Endothelial cell of umbilical vein (primary cell): ENCODE results near the gene CENPB.

Experiments
- CTCF ChIP-seq, 2 donors: IDR thresholded peaks; 1 replicate in 1 of 2; 2 replicates in 1 of 2; pipeline ENCODE4 v1.5.1; 2011; ENCODE audit warnings: low read length in 2 of 2, mild to moderate bottlenecking in 2 of 2, moderate library complexity in 2 of 2, control low read depth in 1 of 2, inconsistent platforms in 1 of 2, low read depth in 1 of 2; ENCODE audit not compliant: insufficient read depth in 1 of 2; ENCODE audit errors: extremely low read depth in 1 of 2
- EZH2 ChIP-seq: IDR thresholded peaks from 2 replicates; pipeline ENCODE4 v1.6.1; 2012; ENCODE audit warnings: borderline replicate concordance, low read depth, mild to moderate bottlenecking, moderate library complexity, low read length, inconsistent platforms; ENCODE audit not compliant: severe bottlenecking
- MAX ChIP-seq: IDR thresholded peaks from 2 replicates; pipeline ENCODE4 v1.6.1; 2011; ENCODE audit not compliant: insufficient read depth, insufficient read length
- MYC ChIP-seq: IDR thresholded peaks from one replicate; pipeline ENCODE4 v1.6.1; 2011; ENCODE audit warnings: mild to moderate bottlenecking, low read depth, low read length
- POLR2A ChIP-seq: IDR thresholded peaks from 2 replicates; pipeline ENCODE4 v1.6.1; 2012; ENCODE audit warnings: low read depth, mild to moderate bottlenecking, control low read depth, low read length
- POLR2AphosphoS5 ChIP-seq: IDR thresholded peaks from 2 replicates; pipeline ENCODE4 v1.6.1; 2012; ENCODE audit warnings: low read depth, mild to moderate bottlenecking, control low read depth, low read length, moderate library complexity; ENCODE audit not compliant: insufficient read depth

DNA sequence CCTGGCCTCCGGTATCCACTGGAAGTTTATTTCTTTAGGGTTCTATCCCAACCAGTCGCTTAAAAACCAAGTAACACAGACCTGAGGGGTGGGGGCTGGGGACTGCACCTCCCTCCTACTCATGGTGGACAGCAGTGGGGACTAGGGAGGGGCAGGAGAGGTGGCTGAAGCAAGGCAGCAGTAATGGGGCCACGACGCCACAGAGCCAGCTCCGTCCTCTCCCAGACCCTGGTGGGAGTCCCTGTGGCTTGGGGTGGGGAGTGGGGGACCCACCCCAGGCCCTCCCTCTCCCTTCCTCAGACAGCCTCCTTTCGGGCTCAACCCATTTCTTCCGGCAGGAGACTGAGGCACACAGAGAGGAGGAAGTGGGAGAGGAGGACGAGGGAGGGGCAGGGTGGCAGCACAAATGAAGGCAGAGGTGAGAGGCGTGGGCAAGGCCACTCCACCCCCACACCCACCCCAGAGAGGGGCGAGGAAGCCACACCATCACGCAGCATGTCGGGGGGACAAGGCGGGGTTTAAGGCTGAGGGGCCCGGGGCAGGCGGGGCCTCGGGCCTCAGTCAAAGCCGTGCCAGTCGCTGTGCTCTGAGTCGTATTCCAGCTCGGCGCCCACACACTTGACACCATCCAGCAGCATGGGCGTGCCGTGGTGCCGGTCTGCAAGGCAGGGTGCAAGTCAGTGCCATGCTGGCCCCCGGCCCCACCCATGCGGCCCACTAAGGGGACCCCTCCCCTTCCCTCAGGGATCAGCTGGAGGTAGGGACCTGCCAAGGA, 32.9 kb downstream of the CENPB start:
- no peak for TF ChIP-seq POLR2AphosphoS5
- TF ChIP-seq CTCF (IDR thresholded peaks at IDR 0.05; ENCODE audit: extremely low read depth in 1 of 2, insufficient read depth in 1 of 2, low read depth in 1 of 2, low read length in 2 of 2) = no peak
- no peak for TF ChIP-seq EZH2
- TF ChIP-seq MYC = no peak
- TF ChIP-seq POLR2A = no peak
- no peak for TF ChIP-seq MAX
